HTR-8/SVneo (cell line): ENCODE data around the gene RAMP3.
"Not testable (repeated sequence)": the region's sequence is repeated elsewhere in the genome, so short reads cannot be mapped to it uniquely, and the experiment has no call there.

Experiments
- DNase-seq: peaks from one replicate; pipeline ENCODE4 v3.0.0; 2011; ENCODE audit warnings: low spot score, mixed read lengths; ENCODE audit not compliant: insufficient read length
- FAIRE-seq: peaks from 2 replicates; lab custom pipeline; 2011; peaks lifted over from hg19 to GRCh38; lab: Jason Lieb, UNC

The RAMP3 gene

GRCh38 chr7:45188736-45189135, 31.1 kb downstream of the RAMP3 start:
- DNase-seq (no peak), FAIRE-seq (no peak)

GRCh38 chr7:45189151-45189970, 31.8 kb downstream of the RAMP3 start:
- FAIRE-seq (no peak), DNase-seq (no peak)

GRCh38 chr7:45190406-45191165, 33.0 kb downstream of the RAMP3 start:
- FAIRE-seq = no peak
- DNase-seq = no peak

GRCh38 chr7:45191396-45191795, 33.8 kb downstream of the RAMP3 start:
- FAIRE-seq = no peak
- DNase-seq = no peak

- DNase-seq (no peak), FAIRE-seq (no peak)
These were observed 35.0 kb downstream of the RAMP3 start for GRCh38 chr7:45192621-45193041.

GRCh38 chr7:45193828-45194227, 36.2 kb downstream of the RAMP3 start:
- DNase-seq (no peak), FAIRE-seq (no peak)

- no peak for FAIRE-seq
- no peak for DNase-seq
These were observed 38.8 kb downstream of the RAMP3 start for GRCh38 chr7:45196374-45196773.

- no peak for FAIRE-seq
- no peak for DNase-seq
These were observed 39.9 kb downstream of the RAMP3 start for GRCh38 chr7:45197461-45197860.

GRCh38 chr7:45198986-45199385, 41.4 kb downstream of the RAMP3 start:
- FAIRE-seq (no peak), DNase-seq (no peak)

GRCh38 chr7:45199506-45199905, 41.9 kb downstream of the RAMP3 start:
- FAIRE-seq (no peak), DNase-seq (no peak)

GRCh38 chr7:45202625-45203024, 45.0 kb downstream of the RAMP3 start:
- FAIRE-seq = no peak
- DNase-seq = no peak

GRCh38 chr7:45203036-45203435, 45.4 kb downstream of the RAMP3 start:
- DNase-seq (no peak), FAIRE-seq (no peak)

GRCh38 chr7:45203459-45203858, 45.9 kb downstream of the RAMP3 start:
- no peak for FAIRE-seq

GRCh38 chr7:45203936-45204445, 46.4 kb downstream of the RAMP3 start:
- no peak for DNase-seq
- no peak for FAIRE-seq

More at GRCh38 chr7:45203459-45203858, 45.9 kb downstream of the RAMP3 start:
- DNase-seq = no peak

- DNase-seq = not testable (repeated sequence)
These were observed 48.7 kb downstream of the RAMP3 start for GRCh38 chr7:45206266-45206665.

GRCh38 chr7:45209909-45210308, 52.3 kb downstream of the RAMP3 start:
- FAIRE-seq, DNase-seq: not testable (repeated sequence)

More at GRCh38 chr7:45206266-45206665, 48.7 kb downstream of the RAMP3 start:
- not testable (repeated sequence) for FAIRE-seq

- no peak for FAIRE-seq
These were observed 53.5 kb downstream of the RAMP3 start for GRCh38 chr7:45211066-45211465.

GRCh38 chr7:45211958-45212357, 54.4 kb downstream of the RAMP3 start:
- no peak for DNase-seq
- no peak for FAIRE-seq

More at GRCh38 chr7:45211066-45211465, 53.5 kb downstream of the RAMP3 start:
- no peak for DNase-seq

- no peak for DNase-seq
- FAIRE-seq = no peak
These were observed 55.0 kb downstream of the RAMP3 start for GRCh38 chr7:45212606-45213005.

GRCh38 chr7:45215601-45216062, 58.0 kb downstream of the RAMP3 start:
- no peak for FAIRE-seq
- no peak for DNase-seq

GRCh38 chr7:45216181-45216580, 58.6 kb downstream of the RAMP3 start:
- DNase-seq (no peak), FAIRE-seq (no peak)
